ENCODE data around the gene ASPSCR1.
A peak's percentile ranks its signal among the peaks of the same experiment; 100 is the strongest.

ASPSCR1 gene

DNA sequence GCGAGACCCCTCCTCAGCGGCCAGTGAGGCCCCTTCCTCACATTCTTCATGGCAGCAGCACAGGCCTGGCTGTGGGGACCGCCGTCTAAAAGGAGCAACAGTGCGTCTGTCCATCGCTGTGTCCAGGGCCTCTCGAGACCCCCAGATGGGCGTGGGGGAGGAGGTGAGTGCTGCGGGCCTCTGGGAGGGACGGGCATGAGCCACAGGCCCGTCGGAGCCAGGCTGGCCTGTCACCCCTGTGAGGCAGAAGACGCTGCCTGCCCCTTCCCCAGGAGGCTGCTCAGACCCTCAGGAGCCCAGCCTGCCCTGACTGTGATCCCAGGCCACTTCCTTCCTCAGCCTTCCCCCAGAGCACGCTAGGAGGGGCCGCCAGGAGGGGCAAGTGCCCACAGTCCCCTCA, 38.2 kb upstream of the ASPSCR1 start:
- peak overlapping the region; percentile 98 for H3K27ac ChIP-seq (ENCODE audit: low read depth, low read length)
- H3K79me2 ChIP-seq (ENCODE audit: insufficient read depth, low read length), result peaks cover 26% of the 10 kb centered on the region
- H3K4me3 ChIP-seq (ENCODE audit: insufficient read depth, low read length, poor library complexity, severe bottlenecking), result peak overlapping the region; percentile 54
- H4K20me1 ChIP-seq (ENCODE audit: low read depth, low read length), result no peaks in the 10 kb centered on the region
- H3K9me2 ChIP-seq (replicated peaks; ENCODE audit: insufficient read depth, low read length), result no peaks in the 10 kb centered on the region
- no peaks in the 10 kb centered on the region for H3K9me3 ChIP-seq (ENCODE audit: insufficient read depth, low read length)
- H3K36me3 ChIP-seq (ENCODE audit: low read length), result no peaks in the 10 kb centered on the region
- peaks cover 45% of the 10 kb centered on the region for H3F3A ChIP-seq (ENCODE audit: insufficient read depth)
- peak overlapping the region; percentile 73 for H3K9ac ChIP-seq (ENCODE audit: low read length)
- no peak overlapping the region for H2AFZ ChIP-seq (ENCODE audit: low read depth, low read length, severe bottlenecking)
- peak overlapping the region; percentile 63 for H3K4me2 ChIP-seq (ENCODE audit: low read depth, low read length, poor library complexity, severe bottlenecking)
- no peak for TF ChIP-seq EZH2phosphoT487 (conservative IDR thresholded peaks at IDR 0.05; ENCODE audit: low read length)
- TF ChIP-seq, protein P1, sequence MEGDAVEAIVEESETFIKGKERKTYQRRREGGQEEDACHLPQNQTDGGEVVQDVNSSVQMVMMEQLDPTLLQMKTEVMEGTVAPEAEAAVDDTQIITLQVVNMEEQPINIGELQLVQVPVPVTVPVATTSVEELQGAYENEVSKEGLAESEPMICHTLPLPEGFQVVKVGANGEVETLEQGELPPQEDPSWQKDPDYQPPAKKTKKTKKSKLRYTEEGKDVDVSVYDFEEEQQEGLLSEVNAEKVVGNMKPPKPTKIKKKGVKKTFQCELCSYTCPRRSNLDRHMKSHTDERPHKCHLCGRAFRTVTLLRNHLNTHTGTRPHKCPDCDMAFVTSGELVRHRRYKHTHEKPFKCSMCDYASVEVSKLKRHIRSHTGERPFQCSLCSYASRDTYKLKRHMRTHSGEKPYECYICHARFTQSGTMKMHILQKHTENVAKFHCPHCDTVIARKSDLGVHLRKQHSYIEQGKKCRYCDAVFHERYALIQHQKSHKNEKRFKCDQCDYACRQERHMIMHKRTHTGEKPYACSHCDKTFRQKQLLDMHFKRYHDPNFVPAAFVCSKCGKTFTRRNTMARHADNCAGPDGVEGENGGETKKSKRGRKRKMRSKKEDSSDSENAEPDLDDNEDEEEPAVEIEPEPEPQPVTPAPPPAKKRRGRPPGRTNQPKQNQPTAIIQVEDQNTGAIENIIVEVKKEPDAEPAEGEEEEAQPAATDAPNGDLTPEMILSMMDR (IDR thresholded peaks at IDR 0.05; ENCODE audit: insufficient read depth, low read length, poor library complexity, severe bottlenecking), result no peak
- H3K27me3 ChIP-seq (ENCODE audit: low read length), result no peaks in the 10 kb centered on the region

DNA sequence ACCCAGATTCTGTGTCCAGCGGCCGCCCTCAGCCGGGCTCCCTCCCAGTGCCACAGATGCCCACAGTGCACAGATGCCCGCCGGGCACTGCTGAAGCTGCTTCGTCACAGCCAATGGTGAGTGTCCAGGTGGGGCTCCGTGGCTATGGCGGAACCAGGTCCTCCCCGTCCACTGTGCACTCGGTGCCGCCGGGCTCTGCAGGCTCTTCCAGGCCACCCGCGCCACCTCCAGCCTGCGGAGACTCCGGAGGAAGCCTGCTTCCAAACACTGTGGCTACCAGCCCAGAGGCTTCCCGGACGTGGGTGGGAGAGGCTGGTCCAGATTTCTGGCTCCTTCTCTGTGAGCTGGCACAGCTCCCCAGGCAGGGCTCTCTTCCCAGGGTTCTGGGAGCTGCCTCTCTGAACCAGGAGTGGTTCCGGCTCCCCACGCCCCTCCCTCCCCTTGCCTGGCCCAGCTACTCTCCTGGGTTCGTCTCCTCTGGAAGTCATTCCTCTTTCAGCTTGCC, 37.5 kb upstream of the ASPSCR1 start:
- H3K9me3 ChIP-seq (ENCODE audit: insufficient read depth, low read length), result no peaks in the 10 kb centered on the region
- peak overlapping the region; percentile 54 for H3K4me3 ChIP-seq (ENCODE audit: insufficient read depth, low read length, poor library complexity, severe bottlenecking)
- H3F3A ChIP-seq (ENCODE audit: insufficient read depth), result peaks cover 50% of the 10 kb centered on the region
- H3K4me2 ChIP-seq (ENCODE audit: low read depth, low read length, poor library complexity, severe bottlenecking), result peak overlapping the region; percentile 63
- H3K27me3 ChIP-seq (ENCODE audit: low read length), result no peaks in the 10 kb centered on the region
- no peaks in the 10 kb centered on the region for H4K20me1 ChIP-seq (ENCODE audit: low read depth, low read length)
- H3K79me2 ChIP-seq (ENCODE audit: insufficient read depth, low read length), result peaks cover 26% of the 10 kb centered on the region
- no peaks in the 10 kb centered on the region for H3K9me2 ChIP-seq (replicated peaks; ENCODE audit: insufficient read depth, low read length)
- no peak overlapping the region for H2AFZ ChIP-seq (ENCODE audit: low read depth, low read length, severe bottlenecking)
- H3K9ac ChIP-seq (ENCODE audit: low read length), result peak overlapping the region; percentile 73
- no peaks in the 10 kb centered on the region for H3K36me3 ChIP-seq (ENCODE audit: low read length)
- no peak for TF ChIP-seq EZH2phosphoT487 (conservative IDR thresholded peaks at IDR 0.05; ENCODE audit: low read length)
- TF ChIP-seq, protein P1 (IDR thresholded peaks at IDR 0.05; ENCODE audit: insufficient read depth, low read length, poor library complexity, severe bottlenecking), result no peak
- peak overlapping the region; percentile 98 for H3K27ac ChIP-seq (ENCODE audit: low read depth, low read length)

DNA sequence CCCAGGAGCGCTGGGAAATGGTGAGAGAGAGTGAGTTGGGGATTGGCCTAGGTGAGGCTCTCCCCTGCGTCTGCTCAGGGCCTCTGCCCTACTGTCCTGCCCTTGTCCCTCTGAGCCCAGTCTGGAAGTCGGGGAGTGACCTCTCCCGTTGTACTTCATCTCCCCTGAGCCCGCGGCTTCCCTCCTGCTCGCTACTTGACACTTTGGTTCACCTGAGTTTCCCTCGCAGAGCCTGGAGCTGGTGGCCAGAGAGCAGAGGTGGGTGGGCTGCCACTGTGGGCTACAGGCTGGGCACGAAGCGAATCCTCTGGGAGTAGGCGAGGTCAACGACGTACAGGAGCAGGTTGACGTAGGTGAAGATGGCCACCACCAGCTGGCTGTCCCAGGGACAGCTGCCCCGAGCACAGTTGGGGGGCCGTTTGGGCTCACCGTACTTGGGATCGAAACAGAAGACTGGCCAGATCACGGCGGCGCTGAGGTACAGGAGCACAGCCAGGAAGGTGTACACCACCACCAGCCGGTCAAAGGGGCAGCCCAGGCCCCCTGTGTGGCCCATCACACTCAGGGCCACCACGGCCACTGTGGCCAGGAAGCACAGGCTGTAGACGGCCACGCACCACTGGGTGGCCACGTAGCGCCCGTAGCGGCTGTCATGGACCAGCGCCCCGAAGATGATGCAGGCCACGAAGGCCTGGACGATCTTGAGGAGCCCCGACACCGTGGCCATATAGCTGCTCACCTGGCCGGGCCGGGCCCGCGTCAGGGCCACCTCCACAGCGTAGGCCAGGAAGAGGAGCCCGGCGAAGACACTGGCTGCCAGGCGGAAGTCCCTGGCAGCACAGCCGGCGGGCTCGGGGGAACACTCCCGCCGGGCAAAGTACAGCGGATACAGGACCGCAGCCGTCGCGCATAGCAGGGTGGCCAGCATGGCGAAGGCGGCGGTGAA, 36.6 kb upstream of the ASPSCR1 start:
- Histone ChIP-seq H3K4me2 (ENCODE audit: low read depth, low read length, poor library complexity, severe bottlenecking) (peak overlapping the region; percentile 63), H3K27me3 (ENCODE audit: low read length) (no peaks in the 10 kb centered on the region), H3K79me2 (ENCODE audit: insufficient read depth, low read length) (peaks cover 26% of the 10 kb centered on the region), H3K9me2 (replicated peaks; ENCODE audit: insufficient read depth, low read length) (no peaks in the 10 kb centered on the region), H3K36me3 (ENCODE audit: low read length) (no peaks in the 10 kb centered on the region), H2AFZ (ENCODE audit: low read depth, low read length, severe bottlenecking) (no peak overlapping the region), H3K9ac (ENCODE audit: low read length) (peak overlapping the region; percentile 73), H3F3A (ENCODE audit: insufficient read depth) (peaks cover 50% of the 10 kb centered on the region), H3K27ac (ENCODE audit: low read depth, low read length) (peak overlapping the region; percentile 98), H3K9me3 (ENCODE audit: insufficient read depth, low read length) (no peaks in the 10 kb centered on the region), H4K20me1 (ENCODE audit: low read depth, low read length) (no peaks in the 10 kb centered on the region), H3K4me3 (ENCODE audit: insufficient read depth, low read length, poor library complexity, severe bottlenecking) (peak overlapping the region; percentile 54)
- TF ChIP-seq EZH2phosphoT487 (conservative IDR thresholded peaks at IDR 0.05; ENCODE audit: low read length), result no peak
- TF ChIP-seq, protein P1 (IDR thresholded peaks at IDR 0.05; ENCODE audit: insufficient read depth, low read length, poor library complexity, severe bottlenecking), result no peak

Measured in SU-DHL-6 (cell line).